Measurements from ENCODE around the gene CRNKL1.

CRNKL1 gene

GRCh38 chr20:20017844-20018185, 34.5 kb downstream of the CRNKL1 start:
- Histone ChIP-seq H3K4me1 (peaks cover 0 to 35% (median 24%) of the 10 kb centered on the region in 4 donors), H3K4me3 (peak overlapping the region; percentile 80 to 97), H3K36me3 (peaks cover 0 to 6% (median 0%) of the 10 kb centered on the region in 3 donors), H3K27me3 (no peaks in the 10 kb centered on the region), H3K9me3 (no peaks in the 10 kb centered on the region), H3K27ac (peak overlapping the region; percentile 78 to 87)
- intact Hi-C loops (cut with DNase I; ENCODE audit: low total_unique reads) = loop anchor here (5.0 kb wide), 1 partner anchor 34 kb away; the partner anchor contains the start of genes CFAP61 and CRNKL1
- no peak for TF ChIP-seq CTCF (IDR thresholded peaks at IDR 0.05)
- DNase-seq = no peak

- peak; percentile 87 to 91 for TF ChIP-seq CTCF (IDR thresholded peaks at IDR 0.05)
- Histone ChIP-seq H3K36me3 (no peaks in the 10 kb centered on the region), H3K9me3 (no peaks in the 10 kb centered on the region), H3K27me3 (no peaks in the 10 kb centered on the region), H3K27ac (peak within 1 kb of the TSS; percentile 78 to 87), H3K4me3 (peak within 1 kb of the TSS; percentile 80 to 97), H3K4me1 (peaks cover 0 to 35% (median 24%) of the 10 kb centered on the region in 4 donors)
- peak; percentile 90 to 96 for DNase-seq
- intact Hi-C loops (cut with DNase I; ENCODE audit: low total_unique reads) = loop anchor here (5.0 kb wide), 1 partner anchor 35 kb away; the partner anchor contains the start of genes CFAP61 and CRNKL1
These were observed 35.0 kb downstream of the CRNKL1 start, which contains the start of gene NAA20 for GRCh38 chr20:20017001-20017843. TSS of gene NAA20 (plus strand) at chr20:20017362. CDS start at chr20:20017397, 35 bp downstream.

GRCh38 chr20:20014659-20015058, 37.6 kb downstream of the CRNKL1 start:
- TF ChIP-seq CTCF (IDR thresholded peaks at IDR 0.05) = no peak
- no peak for DNase-seq
- Histone ChIP-seq H3K36me3 (no peaks in the 10 kb centered on the region), H3K27ac (no peak overlapping the region), H3K27me3 (no peaks in the 10 kb centered on the region), H3K9me3 (no peaks in the 10 kb centered on the region), H3K4me1 (peaks cover 0 to 50% (median 29%) of the 10 kb centered on the region in 4 donors), H3K4me3 (no peak overlapping the region)
- intact Hi-C loops (cut with DNase I; ENCODE audit: low total_unique reads) = loop anchor here (5.0 kb wide), 1 partner anchor 38 kb away; the partner anchor contains the start of genes CFAP61 and CRNKL1

GRCh38 chr20:20012541-20012940, 39.7 kb downstream of the CRNKL1 start:
- Histone ChIP-seq H3K9me3 (no peaks in the 10 kb centered on the region), H3K27me3 (no peaks in the 10 kb centered on the region), H3K36me3 (no peaks in the 10 kb centered on the region), H3K27ac (no peak overlapping the region), H3K4me3 (no peak overlapping the region), H3K4me1 (peaks cover 0 to 34% (median 12%) of the 10 kb centered on the region in 4 donors)
- intact Hi-C loops (cut with DNase I; ENCODE audit: low total_unique reads) = no loop called here
- DNase-seq = no peak
- no peak for TF ChIP-seq CTCF (IDR thresholded peaks at IDR 0.05)

- intact Hi-C loops (cut with DNase I; ENCODE audit: low total_unique reads) = no loop called here
- H3K36me3 ChIP-seq = no peaks in the 10 kb centered on the region
These were observed 41.4 kb downstream of the CRNKL1 start for GRCh38 chr20:20010639-20011500.

More at GRCh38 chr20:20010639-20011500, 41.4 kb downstream of the CRNKL1 start:
- no peaks in the 10 kb centered on the region for H3K27me3 ChIP-seq
- no peak for TF ChIP-seq CTCF (IDR thresholded peaks at IDR 0.05)
- H3K27ac ChIP-seq = peak overlapping the region; percentile 79 to 90
- DNase-seq = no peak
- peak overlapping the region; percentile 26 to 36 for H3K4me3 ChIP-seq
- H3K9me3 ChIP-seq = no peaks in the 10 kb centered on the region
- peaks cover 0 to 28% (median 12%) of the 10 kb centered on the region in 4 donors for H3K4me1 ChIP-seq

Data from tibial artery (tissue), 4 donors.